ENCODE results near the gene CES3.
A peak's percentile ranks its signal among the peaks of the same experiment; 100 is the strongest.

Gene CES3

GRCh38 chr16:67006930-67007658 lies 46.0 kb downstream of the CES3 start:
- DNase-seq (ENCODE audit: low spot score), result no peak

- DNase-seq (ENCODE audit: low spot score), result no peak
These were observed 48.1 kb downstream of the CES3 start for GRCh38 chr16:67009158-67009557.

GRCh38 chr16:67011274-67011673 lies 50.2 kb downstream of the CES3 start:
- no peak for DNase-seq (ENCODE audit: low spot score)

DNA sequence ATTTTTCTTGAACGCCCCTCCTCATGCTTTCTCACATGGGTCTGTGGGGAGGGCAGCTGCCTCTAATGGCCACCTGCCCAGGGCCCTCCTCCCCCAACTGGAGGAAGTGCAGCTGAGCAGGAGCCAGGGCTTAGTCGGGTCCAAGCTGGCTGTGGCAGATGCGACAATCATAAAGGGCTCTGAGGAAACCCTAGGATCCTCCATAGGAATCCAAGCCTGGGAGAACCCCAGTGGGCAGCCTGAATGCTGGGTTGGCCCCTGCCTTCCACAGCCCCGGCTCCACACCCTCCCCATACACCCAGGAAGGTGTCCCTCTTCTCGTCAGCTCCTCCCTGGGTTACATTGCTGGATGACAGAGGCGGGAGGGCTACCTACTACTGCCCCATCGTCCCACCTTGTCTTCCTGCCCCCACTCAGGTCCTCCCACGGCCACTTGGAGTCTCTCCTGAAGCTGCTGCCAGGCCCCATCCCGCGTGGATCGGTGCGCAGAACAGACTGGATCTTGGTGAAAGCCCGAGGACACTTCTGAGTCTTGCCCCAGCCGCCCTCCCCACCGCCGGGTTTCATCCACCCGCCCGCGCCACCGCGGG lies 52.3 kb downstream of the CES3 start:
- DNase-seq (ENCODE audit: low spot score), result no peak

DNA sequence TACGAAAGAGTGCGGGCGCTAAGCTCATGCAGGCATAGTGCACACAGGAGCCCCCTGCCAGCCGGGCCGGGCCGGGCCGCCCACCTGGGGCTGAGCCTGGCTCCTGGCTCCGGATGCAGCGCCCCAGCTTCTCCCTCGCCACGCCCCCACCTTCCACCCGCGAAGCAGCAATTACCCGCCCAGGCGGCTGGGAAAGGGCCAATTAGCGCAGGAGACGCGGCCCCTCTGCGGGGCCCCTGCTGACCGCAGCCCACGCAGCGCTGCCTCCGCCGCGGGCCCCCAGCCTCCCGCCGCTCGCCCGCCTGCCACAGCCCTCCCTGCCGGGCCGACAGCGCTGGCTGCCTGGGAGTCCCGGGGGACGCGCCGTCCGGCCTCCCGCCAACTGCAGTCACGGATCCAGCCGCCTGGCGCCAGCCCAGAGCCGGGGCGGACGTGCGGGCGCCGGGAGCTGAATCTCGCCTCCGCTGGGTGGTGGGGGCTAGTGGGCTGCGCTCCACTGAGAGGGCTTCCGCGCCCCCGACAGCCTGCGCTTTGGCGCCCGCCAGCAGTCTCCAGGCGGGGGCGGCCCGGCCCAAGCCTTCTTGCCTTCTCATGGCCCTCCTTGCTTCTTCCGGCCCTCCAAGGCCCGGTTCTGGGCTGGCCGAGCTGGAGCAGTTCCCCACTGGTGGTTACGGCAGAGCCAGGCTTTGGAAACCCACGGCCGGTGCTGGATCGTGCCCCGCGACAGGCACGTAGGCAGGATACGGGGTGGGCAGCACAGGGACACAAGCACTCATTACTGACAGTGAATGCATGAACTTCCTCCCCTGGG lies 53.0 kb downstream of the CES3 start:
- DNase-seq (ENCODE audit: low spot score), result peak; percentile 71

DNA sequence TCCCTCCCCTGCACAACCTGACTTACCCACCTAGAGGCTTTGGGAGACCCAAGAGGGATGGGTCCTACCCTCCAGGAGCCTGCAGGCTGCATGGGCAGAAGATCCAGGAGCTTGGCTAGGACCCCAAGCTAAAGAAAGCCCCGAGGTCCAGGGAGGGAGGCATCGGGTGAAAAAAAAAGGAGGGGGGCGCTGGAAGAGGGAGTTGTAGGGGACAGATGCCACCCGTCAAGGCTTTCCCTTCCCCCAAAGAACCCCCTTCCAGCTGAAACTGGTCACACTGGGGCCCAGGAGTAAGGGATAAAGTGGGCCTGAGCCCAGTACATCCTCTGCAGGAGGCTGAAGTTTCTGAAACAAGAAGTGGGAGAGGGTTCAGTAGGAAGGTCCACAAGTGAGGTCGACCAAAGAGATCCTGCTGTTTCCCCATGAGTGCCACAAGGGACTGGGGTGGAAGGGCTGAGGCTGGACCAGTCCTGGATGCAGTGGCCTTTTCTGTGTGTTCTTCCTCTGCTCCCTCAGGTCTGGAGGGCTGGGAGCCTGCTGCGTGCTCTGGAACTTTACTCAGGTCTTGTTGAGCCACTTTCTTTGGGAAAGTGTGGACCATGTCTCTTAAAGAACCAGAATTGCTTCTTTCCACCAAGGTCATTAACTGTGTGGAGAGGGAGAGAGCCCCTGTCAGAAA lies 53.7 kb downstream of the CES3 start:
- DNase-seq (ENCODE audit: low spot score), result no peak

DNA sequence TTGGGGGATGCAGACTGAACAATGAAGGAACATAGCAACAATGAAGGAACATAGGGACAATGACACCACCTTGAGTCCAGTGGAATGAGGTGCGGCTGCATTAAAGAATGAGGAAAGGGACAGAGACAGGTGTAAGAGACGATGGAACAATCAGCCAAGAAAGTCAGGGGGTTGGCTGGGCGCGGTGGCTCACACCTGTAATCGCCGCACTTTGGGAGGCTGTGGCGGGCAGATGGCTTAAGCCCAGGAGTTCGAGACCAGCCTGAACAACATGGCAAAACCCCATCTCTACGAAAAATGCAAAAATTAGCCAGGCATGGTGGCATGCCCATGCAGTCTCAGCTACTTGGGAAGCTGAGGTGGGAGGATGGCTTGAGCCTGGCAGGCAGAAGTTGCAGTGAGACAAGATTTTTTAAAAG lies 54.3 kb downstream of the CES3 start:
- no peak for DNase-seq (ENCODE audit: low spot score)

DNA sequence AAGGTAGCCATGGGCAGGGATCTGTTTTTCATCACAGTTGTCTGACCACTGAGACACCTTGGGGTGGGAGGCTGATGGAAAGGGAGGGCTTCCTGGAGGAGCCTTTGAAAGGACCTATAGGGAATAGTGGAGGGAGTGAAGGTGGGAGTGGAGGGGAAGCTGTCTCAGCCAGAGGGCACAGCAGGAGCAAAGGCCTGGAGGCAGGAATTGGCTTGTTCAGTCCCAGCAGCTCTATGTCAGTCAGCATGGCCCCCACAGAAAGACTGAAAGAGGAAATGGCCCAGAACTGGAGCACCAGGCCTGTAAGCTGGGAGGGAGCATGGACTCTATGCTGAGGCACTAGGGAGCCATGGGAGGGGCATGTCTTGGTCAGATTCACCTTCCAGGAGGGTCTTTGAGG lies 55.1 kb downstream of the CES3 start:
- DNase-seq (ENCODE audit: low spot score), result no peak

DNA sequence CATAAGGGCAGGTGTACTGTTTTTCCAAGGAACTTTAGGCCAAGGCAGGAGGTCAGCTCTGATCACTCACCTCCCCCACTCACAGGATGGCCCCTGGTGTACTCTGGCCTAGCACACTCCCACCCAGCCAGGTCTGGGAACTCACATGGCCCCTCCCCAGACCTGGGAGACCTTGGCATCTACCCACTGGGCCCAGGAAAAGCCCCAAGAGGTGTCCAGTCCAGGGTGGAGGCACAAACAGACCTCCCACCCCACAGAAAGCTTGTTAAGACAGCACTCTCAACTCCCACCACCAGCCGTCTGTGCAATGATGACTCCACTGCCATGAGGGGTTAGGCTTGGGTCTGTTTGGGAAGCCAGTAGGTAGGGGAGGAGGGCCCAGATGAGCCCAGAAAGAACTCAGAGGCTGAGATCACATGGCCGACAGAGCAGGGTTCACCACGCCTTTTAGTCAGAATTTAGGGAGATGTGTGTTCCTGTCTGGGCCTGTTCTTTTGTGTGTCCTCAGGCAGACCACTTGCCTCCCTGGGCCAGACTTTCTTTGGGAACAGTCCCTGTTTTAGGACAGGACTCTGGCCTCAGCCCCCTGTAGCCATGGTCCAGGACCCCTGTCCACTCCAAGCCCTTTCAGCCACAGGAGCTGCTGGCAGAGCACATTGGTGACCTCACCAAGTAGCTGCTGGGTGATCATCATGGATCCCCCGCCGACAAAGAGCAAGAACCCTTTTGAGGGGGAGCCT lies 55.8 kb downstream of the CES3 start:
- DNase-seq (ENCODE audit: low spot score), result no peak

DNA sequence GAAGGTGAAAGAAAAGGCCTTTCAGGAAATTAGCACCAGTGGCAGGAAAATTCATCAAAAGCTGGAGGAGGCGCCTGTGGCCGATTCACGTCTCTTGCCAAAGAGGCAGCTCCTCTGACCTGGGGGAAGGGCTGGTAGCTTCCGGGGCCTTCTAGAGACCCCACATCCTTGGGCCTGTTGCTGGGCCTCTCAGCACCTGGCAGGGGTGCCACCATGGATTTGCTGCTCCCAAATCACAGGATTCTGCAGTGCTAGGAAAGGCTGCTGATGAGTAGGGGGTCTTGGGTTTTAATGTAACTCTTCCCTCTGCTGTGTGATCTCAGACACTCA lies 56.3 kb downstream of the CES3 start:
- DNase-seq (ENCODE audit: low spot score), result no peak

GRCh38 chr16:67017810-67018488 lies 56.9 kb downstream of the CES3 start:
- DNase-seq (ENCODE audit: low spot score), result peak; percentile 96

DNA sequence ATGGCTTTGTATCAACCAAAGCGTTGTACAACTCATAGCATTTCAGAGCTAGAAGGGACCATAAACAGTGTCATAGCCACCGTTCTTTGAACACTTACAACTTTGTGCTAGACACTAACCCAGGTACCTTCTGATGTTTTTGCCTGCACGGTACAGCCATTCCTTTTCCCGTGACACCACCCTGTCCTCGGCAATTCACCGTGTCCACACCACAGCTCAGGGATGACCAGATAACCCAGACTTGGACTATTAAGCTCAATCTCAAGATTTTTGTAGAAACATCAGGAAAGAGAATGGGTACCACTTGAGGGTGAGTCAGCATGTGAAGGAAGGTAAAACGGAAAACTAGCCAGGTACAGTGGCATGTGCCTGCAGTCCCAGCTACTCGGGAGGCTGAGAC lies 58.1 kb downstream of the CES3 start:
- DNase-seq (ENCODE audit: low spot score), result no peak

DNA sequence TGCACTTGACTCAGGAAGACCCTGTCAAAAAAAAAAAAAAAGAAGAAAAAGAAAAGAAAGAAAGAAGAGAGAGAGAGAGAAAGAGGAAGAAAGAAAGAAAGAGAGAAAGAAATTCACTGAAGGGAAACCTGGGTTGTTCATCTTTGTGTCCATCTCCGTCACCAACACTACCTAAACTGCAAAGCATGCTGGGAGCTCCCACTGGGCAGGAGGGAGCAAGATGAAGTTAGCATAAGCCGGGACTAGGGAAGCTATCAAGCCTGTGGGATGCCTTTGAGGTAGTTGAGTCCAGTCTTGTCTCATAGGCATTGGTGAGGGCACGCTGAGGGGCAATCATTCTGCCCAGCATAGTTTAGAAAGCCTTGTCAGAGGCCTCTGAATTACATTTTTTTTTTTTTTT lies 60.3 kb downstream of the CES3 start:
- no peak for DNase-seq (ENCODE audit: low spot score)

DNA sequence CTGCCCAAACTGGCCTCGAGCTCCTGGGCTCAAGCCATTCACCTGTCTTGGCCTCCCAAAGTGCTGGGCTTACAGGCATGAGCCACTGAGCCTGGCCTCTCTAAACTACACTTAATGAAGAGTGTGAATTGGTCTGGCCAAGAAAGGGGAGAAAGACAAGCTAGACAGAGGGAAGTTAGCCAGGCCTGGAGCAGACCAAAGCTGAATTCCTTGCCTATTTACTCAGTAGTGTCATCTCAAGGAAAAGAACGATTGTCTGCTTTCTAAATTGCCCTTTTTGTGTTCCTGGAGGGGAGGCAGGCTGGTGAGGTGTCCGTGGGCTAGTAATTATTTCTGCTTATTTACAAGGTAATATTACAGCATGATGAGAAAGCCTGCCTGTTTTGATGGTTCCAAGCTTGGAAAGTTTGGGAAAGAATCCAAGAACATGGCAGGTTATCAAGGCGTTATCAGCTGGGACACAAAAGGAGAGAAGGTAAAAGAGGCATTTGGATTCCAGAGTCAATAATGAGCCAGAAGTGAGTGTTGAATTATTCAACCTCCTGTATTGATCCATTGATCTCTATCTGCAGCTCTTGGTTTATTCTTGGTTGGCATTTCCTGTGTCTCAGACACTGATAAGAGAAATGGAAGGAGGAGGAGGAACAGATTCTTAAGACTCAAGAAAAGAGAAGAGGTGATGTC lies 61.6 kb downstream of the CES3 start:
- no peak for DNase-seq (ENCODE audit: low spot score)

DNA sequence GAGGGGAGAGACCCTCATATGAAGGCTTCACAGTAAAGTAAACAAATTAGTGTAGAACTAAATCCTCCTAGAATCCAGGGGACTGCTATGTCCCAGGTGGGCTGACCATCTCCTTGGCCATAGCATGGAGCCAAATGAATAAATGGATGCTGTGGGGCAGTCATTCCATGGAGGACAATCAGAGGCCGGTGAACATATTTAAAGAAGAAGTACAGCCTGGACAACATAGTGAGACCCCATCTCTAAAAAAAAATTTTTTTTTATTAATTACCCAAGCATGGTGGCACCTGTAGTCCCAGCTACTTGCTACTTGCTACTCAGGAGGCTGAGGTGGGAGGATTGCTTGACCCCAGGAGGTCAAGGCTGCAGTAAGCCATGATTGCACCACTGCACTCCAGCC lies 62.6 kb downstream of the CES3 start:
- no peak for DNase-seq (ENCODE audit: low spot score)

Measured in NAMALWA (cell line).